ENCODE results near the gene STX7.

Gene STX7

GRCh38 chr6:132445201-132445951, 67.5 kb downstream of the STX7 start (continued):
- TF ChIP-seq POU6F1 (CRISPR knock-in tag; IDR thresholded peaks at IDR 0.05; ENCODE audit: borderline replicate concordance, low read depth) = no peak
- TF ChIP-seq BACH2 (CRISPR knock-in tag; IDR thresholded peaks at IDR 0.05; ENCODE audit: borderline replicate concordance) = no peak
- peak; percentile 94 for TF ChIP-seq ZC3H10 (CRISPR knock-in tag; IDR thresholded peaks at IDR 0.05)

GRCh38 chr6:132443206-132443605, 69.7 kb downstream of the STX7 start:
- ATAC-seq = peak; percentile 7; the same call in 2 of the 3 replicates
- TF ChIP-seq TCF4 (CRISPR knock-in tag; IDR thresholded peaks at IDR 0.05; ENCODE audit: borderline replicate concordance) (no peak), PPARA (CRISPR knock-in tag; IDR thresholded peaks at IDR 0.05; ENCODE audit: borderline replicate concordance) (no peak), TOX (CRISPR knock-in tag; IDR thresholded peaks at IDR 0.05; ENCODE audit: borderline replicate concordance) (no peak), OSR1 (CRISPR knock-in tag; IDR thresholded peaks at IDR 0.05) (no peak), ZC3H10 (CRISPR knock-in tag; IDR thresholded peaks at IDR 0.05) (no peak), ZNF8 (CRISPR knock-in tag; IDR thresholded peaks at IDR 0.05) (no peak), ESRRG (CRISPR knock-in tag; IDR thresholded peaks at IDR 0.05) (no peak), GLIS3 (CRISPR knock-in tag; IDR thresholded peaks at IDR 0.05) (no peak), ZNF70 (CRISPR knock-in tag; IDR thresholded peaks at IDR 0.05) (no peak)

- TF ChIP-seq ZNF70 (CRISPR knock-in tag; IDR thresholded peaks at IDR 0.05) = no peak
- TF ChIP-seq RARB (CRISPR knock-in tag; IDR thresholded peaks at IDR 0.05) = no peak
- TF ChIP-seq PATZ1 (CRISPR knock-in tag; IDR thresholded peaks at IDR 0.05; ENCODE audit: borderline replicate concordance) = no peak
- no peak for TF ChIP-seq TCF4 (CRISPR knock-in tag; IDR thresholded peaks at IDR 0.05; ENCODE audit: borderline replicate concordance)
- no peak for TF ChIP-seq ZC3H10 (CRISPR knock-in tag; IDR thresholded peaks at IDR 0.05)
- TF ChIP-seq ZNF8 (CRISPR knock-in tag; IDR thresholded peaks at IDR 0.05) = no peak
- TF ChIP-seq CSRNP3 (CRISPR knock-in tag; IDR thresholded peaks at IDR 0.05) = no peak
- no peak for TF ChIP-seq ZFP3 (CRISPR knock-in tag; IDR thresholded peaks at IDR 0.05)
- TF ChIP-seq ZNF565 (CRISPR knock-in tag; conservative IDR thresholded peaks at IDR 0.05; ENCODE audit: low read depth) = no peak
- TF ChIP-seq OSR1 (CRISPR knock-in tag; IDR thresholded peaks at IDR 0.05) = no peak
- TF ChIP-seq GLIS3 (CRISPR knock-in tag; IDR thresholded peaks at IDR 0.05) = no peak
- no peak for TF ChIP-seq CREB5 (CRISPR knock-in tag; IDR thresholded peaks at IDR 0.05; ENCODE audit: low read depth)
- TF ChIP-seq ESRRG (CRISPR knock-in tag; IDR thresholded peaks at IDR 0.05) = no peak
- TF ChIP-seq POU6F1 (CRISPR knock-in tag; IDR thresholded peaks at IDR 0.05; ENCODE audit: borderline replicate concordance, low read depth) = no peak
- no peak for TF ChIP-seq PPARA (CRISPR knock-in tag; IDR thresholded peaks at IDR 0.05; ENCODE audit: borderline replicate concordance)
- TF ChIP-seq ARNTL (CRISPR knock-in tag; IDR thresholded peaks at IDR 0.05; ENCODE audit: borderline replicate concordance, low read depth) = no peak
- no peak for TF ChIP-seq BACH2 (CRISPR knock-in tag; IDR thresholded peaks at IDR 0.05; ENCODE audit: borderline replicate concordance)
- no peak for TF ChIP-seq TOX (CRISPR knock-in tag; IDR thresholded peaks at IDR 0.05; ENCODE audit: borderline replicate concordance)
- no peak for TF ChIP-seq SNAI2 (CRISPR knock-in tag; IDR thresholded peaks at IDR 0.05)
- no peak for TF ChIP-seq ZFP30 (CRISPR knock-in tag; IDR thresholded peaks at IDR 0.05)
- no peak for ATAC-seq
These were observed 82.8 kb downstream of the STX7 start for GRCh38 chr6:132430110-132430509.

Data from SK-N-SH treated with all-trans-retinoic acid at 6 μM for 48 hours (cell line).